Hepatocyte (in vitro differentiated cells): ENCODE measurements around the gene HEMK1. TPM values are rescaled to one million over a fixed set of nuclear protein-coding genes. Genes with fewer than 3 reads are reported as not detected.

Experiments
- DNase-seq: peaks from one replicate; pipeline ENCODE4 v3.0.0-alpha.2; 2016; ENCODE audit warnings: low spot score
- H2AFZ ChIP-seq: fragments of 200-600 bp; sonication (generic); 2 replicates; pipeline ENCODE4 v1.6.0; 2016; ENCODE audit warnings: antibody characterized with exemption, mild to moderate bottlenecking
- H3K27ac ChIP-seq: fragments of 200-600 bp; sonication (generic); 2 replicates; pipeline ENCODE4 v1.5.1; 2016; ENCODE audit warnings: mild to moderate bottlenecking
- H3K27me3 ChIP-seq: fragments of 200-600 bp; sonication (generic); 2 replicates; pipeline ENCODE4 v1.6.1; 2016
- H3K36me3 ChIP-seq: fragments of 200-600 bp; sonication (generic); replicated peaks from 2 replicates; pipeline ENCODE4 v1.5.1; 2016; ENCODE audit warnings: low read depth; ENCODE audit not compliant: insufficient read depth
- H3K4me1 ChIP-seq: fragments of 200-600 bp; sonication (generic); 2 replicates; pipeline ENCODE4 v1.5.1; 2016; ENCODE audit warnings: mild to moderate bottlenecking, moderate library complexity; ENCODE audit not compliant: insufficient read depth
- H3K4me2 ChIP-seq: fragments of 200-600 bp; sonication (generic); 2 replicates; pipeline ENCODE4 v1.6.0; 2016
- H3K4me3 ChIP-seq: fragments of 200-600 bp; sonication (generic); 2 replicates; pipeline ENCODE4 v1.5.1; 2016; ENCODE audit warnings: mild to moderate bottlenecking
- H3K79me2 ChIP-seq: fragments of 200-600 bp; sonication (generic); 2 replicates; pipeline ENCODE4 v1.6.0; 2017; ENCODE audit warnings: mild to moderate bottlenecking
- H3K9me2 ChIP-seq: fragments of 200-600 bp; sonication (generic); replicated peaks from 2 replicates; pipeline ENCODE4 v1.6.0; 2017; ENCODE audit warnings: mild to moderate bottlenecking; ENCODE audit not compliant: insufficient read depth
- H3K9me3 ChIP-seq: fragments of 200-600 bp; sonication (generic); 2 replicates; pipeline ENCODE4 v1.5.1; 2016; ENCODE audit warnings: low read depth, mild to moderate bottlenecking
- H4K20me1 ChIP-seq: fragments of 200-600 bp; sonication (generic); 2 replicates; pipeline ENCODE4 v1.6.0; 2016; ENCODE audit warnings: mild to moderate bottlenecking; ENCODE audit not compliant: insufficient read depth, poor library complexity, severe bottlenecking
- EZH2 ChIP-seq: fragments of 200-600 bp; sonication (generic); IDR thresholded peaks from 2 replicates; pipeline ENCODE4 v1.6.1; 2016; ENCODE audit warnings: antibody characterized with exemption, mild to moderate bottlenecking, borderline replicate concordance
- EZH2phosphoT487 ChIP-seq: fragments of 200-600 bp; sonication (generic); IDR thresholded peaks from one replicate; pipeline ENCODE4 v1.6.1; 2018; ENCODE audit warnings: antibody characterized with exemption, mild to moderate bottlenecking, low read depth, moderate library complexity; ENCODE audit not compliant: unreplicated experiment, severe bottlenecking
- WGBS: methylation state at CpG from one replicate; pipeline ENCODE4 v1.1.6; 2016; ENCODE audit warnings: low lambda C conversion rate; ENCODE audit errors: missing lambda C conversion rate; 5-methylcytosine and 5-hydroxymethylcytosine counted together
- polyA plus RNA-seq: library from polyadenylated mRNA; unstranded; fragments of >200 nt; fragmentation: Nextera tagmentation; extraction: Ambion mirVana; gene quantifications from 2 replicates; pipeline ENCODE4 v1.2.1, GENCODE V29; 2016
- total RNA-seq: library from RNA; depleted of rRNA; stranded (reverse); fragments of >200 nt; gene quantifications from 2 replicates; pipeline ENCODE4 v1.2.3, GENCODE V29; 2014
- TF ChIP-seq, protein P1 (sequence below): fragments of 200-600 bp; sonication (generic); IDR thresholded peaks from 2 replicates; pipeline ENCODE4 v1.5.1; 2016; ENCODE audit warnings: antibody characterized with exemption, mild to moderate bottlenecking; ENCODE audit not compliant: poor library complexity

Gene HEMK1
- total and polyA plus RNA-seq, 2 experiments from 2014 or later = 18.6 to 27.2 TPM

GRCh38 chr3:50554553-50554952 is 14.8 kb upstream of the HEMK1 start:
- Histone ChIP-seq H3K4me2 (no peak overlapping the region), H3K9me2 (no peaks in the 10 kb centered on the region), H2AFZ (no peak overlapping the region), H3K36me3 (no peaks in the 10 kb centered on the region), H3K27me3 (no peaks in the 10 kb centered on the region), H3K79me2 (no peaks in the 10 kb centered on the region), H3K9me3 (no peaks in the 10 kb centered on the region), H3K4me1 (peaks cover 20% of the 10 kb centered on the region), H4K20me1 (no peaks in the 10 kb centered on the region), H3K4me3 (no peak overlapping the region), H3K27ac (no peak overlapping the region)
- no peak for DNase-seq
- WGBS = 59% methylated on average over 5 of the region's 5 CpGs
- no peak for TF ChIP-seq EZH2
- no peak for TF ChIP-seq EZH2phosphoT487
- TF ChIP-seq, protein P1, sequence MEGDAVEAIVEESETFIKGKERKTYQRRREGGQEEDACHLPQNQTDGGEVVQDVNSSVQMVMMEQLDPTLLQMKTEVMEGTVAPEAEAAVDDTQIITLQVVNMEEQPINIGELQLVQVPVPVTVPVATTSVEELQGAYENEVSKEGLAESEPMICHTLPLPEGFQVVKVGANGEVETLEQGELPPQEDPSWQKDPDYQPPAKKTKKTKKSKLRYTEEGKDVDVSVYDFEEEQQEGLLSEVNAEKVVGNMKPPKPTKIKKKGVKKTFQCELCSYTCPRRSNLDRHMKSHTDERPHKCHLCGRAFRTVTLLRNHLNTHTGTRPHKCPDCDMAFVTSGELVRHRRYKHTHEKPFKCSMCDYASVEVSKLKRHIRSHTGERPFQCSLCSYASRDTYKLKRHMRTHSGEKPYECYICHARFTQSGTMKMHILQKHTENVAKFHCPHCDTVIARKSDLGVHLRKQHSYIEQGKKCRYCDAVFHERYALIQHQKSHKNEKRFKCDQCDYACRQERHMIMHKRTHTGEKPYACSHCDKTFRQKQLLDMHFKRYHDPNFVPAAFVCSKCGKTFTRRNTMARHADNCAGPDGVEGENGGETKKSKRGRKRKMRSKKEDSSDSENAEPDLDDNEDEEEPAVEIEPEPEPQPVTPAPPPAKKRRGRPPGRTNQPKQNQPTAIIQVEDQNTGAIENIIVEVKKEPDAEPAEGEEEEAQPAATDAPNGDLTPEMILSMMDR = no peak

- TF ChIP-seq EZH2 (no peak), EZH2phosphoT487 (no peak)
- TF ChIP-seq, protein P1 = no peak
- Histone ChIP-seq H3K27me3 (no peaks in the 10 kb centered on the region), H3K27ac (no peak overlapping the region), H3K4me1 (peaks cover under 1% of the 10 kb centered on the region), H3K9me2 (no peaks in the 10 kb centered on the region), H3K9me3 (no peaks in the 10 kb centered on the region), H3K79me2 (no peaks in the 10 kb centered on the region), H4K20me1 (no peaks in the 10 kb centered on the region), H2AFZ (no peak overlapping the region), H3K4me3 (no peak overlapping the region), H3K36me3 (no peaks in the 10 kb centered on the region), H3K4me2 (no peak overlapping the region)
- DNase-seq = no peak
- WGBS = 72% methylated on average over 8 of the region's 8 CpGs
Measured at GRCh38 chr3:50557106-50557505, 12.2 kb upstream of the HEMK1 start.

DNA sequence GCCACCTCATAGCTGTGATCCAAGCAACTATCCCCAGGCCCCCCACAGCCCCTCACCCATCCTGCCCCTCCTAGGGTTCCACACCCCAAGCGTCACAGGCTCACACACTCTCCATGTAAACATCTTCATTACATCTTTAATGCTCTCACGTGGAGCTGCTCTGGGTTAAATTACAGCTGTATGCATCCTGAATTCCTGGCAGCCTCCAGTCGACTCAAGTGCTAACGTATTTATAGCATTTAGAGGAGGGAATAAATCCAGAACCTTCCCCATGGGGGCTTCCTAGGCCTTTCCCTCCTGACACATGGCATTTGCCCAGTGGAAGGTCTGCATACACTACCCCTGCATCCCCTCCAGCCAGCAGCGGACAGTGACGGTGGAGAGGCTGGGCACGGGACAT is 11.4 kb upstream of the HEMK1 start:
- H3K9me2 ChIP-seq = no peaks in the 10 kb centered on the region
- no peak for TF ChIP-seq EZH2
- TF ChIP-seq, protein P1 = no peak
- TF ChIP-seq EZH2phosphoT487 = no peak
- no peaks in the 10 kb centered on the region for H3K79me2 ChIP-seq
- H3K4me3 ChIP-seq = no peak overlapping the region
- H3K4me1 ChIP-seq = no peaks in the 10 kb centered on the region
- DNase-seq = no peak
- H3K27me3 ChIP-seq = no peaks in the 10 kb centered on the region
- no peak overlapping the region for H3K4me2 ChIP-seq
- H2AFZ ChIP-seq = no peak overlapping the region
- H4K20me1 ChIP-seq = no peaks in the 10 kb centered on the region
- H3K9me3 ChIP-seq = no peaks in the 10 kb centered on the region
- no peak overlapping the region for H3K27ac ChIP-seq
- 59% methylated on average over 7 of the region's 7 CpGs for WGBS
- no peaks in the 10 kb centered on the region for H3K36me3 ChIP-seq

DNA sequence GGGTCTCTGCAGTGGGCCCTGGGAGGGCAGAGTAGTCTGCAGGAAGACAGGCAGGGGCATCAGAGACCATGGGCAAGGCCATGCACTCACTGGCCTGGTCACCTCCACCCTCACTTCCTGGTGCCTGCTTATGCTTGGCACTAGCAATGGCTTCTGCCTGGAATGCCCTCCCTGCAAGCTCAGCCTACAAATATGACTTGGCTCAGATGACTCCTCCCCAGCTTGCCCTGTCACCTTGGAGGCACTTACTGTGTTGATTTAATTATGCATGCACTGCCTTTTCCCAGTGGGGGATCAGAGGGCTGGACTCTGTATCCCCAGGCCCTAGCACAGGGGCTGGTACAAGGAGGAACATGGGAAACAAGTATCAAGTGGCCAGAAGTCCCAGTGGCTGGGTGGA is 9.6 kb upstream of the HEMK1 start:
- Histone ChIP-seq H3K27ac (no peak overlapping the region), H4K20me1 (no peaks in the 10 kb centered on the region), H3K4me1 (no peaks in the 10 kb centered on the region)

More for the DNA sequence above, 9.6 kb upstream of the HEMK1 start:
- H3K4me3 ChIP-seq = no peak overlapping the region
- no peak for DNase-seq
- TF ChIP-seq EZH2 = no peak
- TF ChIP-seq, protein P1 = no peak
- TF ChIP-seq EZH2phosphoT487 = no peak
- H2AFZ ChIP-seq = no peak overlapping the region
- H3K27me3 ChIP-seq = no peaks in the 10 kb centered on the region
- H3K79me2 ChIP-seq = no peaks in the 10 kb centered on the region
- H3K9me3 ChIP-seq = no peaks in the 10 kb centered on the region
- H3K36me3 ChIP-seq = no peaks in the 10 kb centered on the region
- H3K4me2 ChIP-seq = no peak overlapping the region
- H3K9me2 ChIP-seq = no peaks in the 10 kb centered on the region
